Activated CD8-positive, alpha-beta memory T cell treated with anti-CD3 and anti-CD28 coated beads, Interleukin-2, amount 10 ng/mL, durations not matched to agents 7 days and 5 days (primary cell): Measurements from ENCODE around the gene ROBO1. TPM values are rescaled to one million over a fixed set of nuclear protein-coding genes. Genes with fewer than 3 reads are reported as not detected.
"Not testable (repeated sequence)": the region's sequence is repeated elsewhere in the genome, so short reads cannot be mapped to it uniquely, and the experiment has no call there.

ENCODE experiments used
- ATAC-seq: fragments of 150-1000 bp; cut with Tn5 transposase; one replicate; pipeline ENCODE4 v1.10.0; 2021; ENCODE audit warnings: moderate library complexity
- CTCF ChIA-PET: fragments of 350-600 bp; sonication (Branson Sonifier 250); formaldehyde crosslinking; loops from one replicate; lab custom pipeline; 2021; ENCODE audit warnings: antibody characterized with exemption; lab: Charles Lee
- DNase-seq: peaks from one replicate; pipeline ENCODE4 v3.0.0-alpha.2; 2020
- H3K27ac Mint-ChIP-seq: one replicate; pipeline ENCODE4 v1.8.0; 2021; ENCODE audit warnings: mild to moderate bottlenecking, mixed read lengths
- H3K27me3 Mint-ChIP-seq: one replicate; pipeline ENCODE4 v1.8.0; 2021; ENCODE audit warnings: mixed read lengths
- H3K36me3 Mint-ChIP-seq: one replicate; pipeline ENCODE4 v1.8.0; 2021; ENCODE audit warnings: mild to moderate bottlenecking, mixed read lengths
- H3K4me1 Mint-ChIP-seq: one replicate; pipeline ENCODE4 v1.8.0; 2021; ENCODE audit warnings: mixed read lengths
- H3K4me3 Mint-ChIP-seq: one replicate; pipeline ENCODE4 v1.8.0; 2021; ENCODE audit warnings: mild to moderate bottlenecking, moderate library complexity, mixed read lengths
- H3K9me3 Mint-ChIP-seq: one replicate; pipeline ENCODE4 v1.8.0; 2022; ENCODE audit warnings: low read depth, mixed read lengths
- total RNA-seq, 2 experiments: library from RNA; stranded (reverse); gene quantifications; one replicate each; pipeline ENCODE4 v1.2.3, GENCODE V29; 2021

Gene ROBO1
- total RNA-seq, 2 experiments from 2014 or later: 0.32 to 0.87 TPM

- Mint-ChIP-seq H3K4me1 (no peaks in the 10 kb centered on the region), H3K36me3 (no peaks in the 10 kb centered on the region), H3K4me3 (no peak overlapping the region), H3K9me3 (peaks cover 5% of the 10 kb centered on the region), H3K27ac (no peak overlapping the region), H3K27me3 (no peaks in the 10 kb centered on the region)
- CTCF ChIA-PET: no interaction called here
- DNase-seq (no peak), ATAC-seq (no peak)
Measured at GRCh38 chr3:78792733-78793132, 975.1 kb downstream of the ROBO1 start.

- Mint-ChIP-seq H3K36me3 (no peaks in the 10 kb centered on the region), H3K27me3 (no peaks in the 10 kb centered on the region), H3K4me3 (no peak overlapping the region), H3K9me3 (peaks cover 5% of the 10 kb centered on the region), H3K4me1 (no peaks in the 10 kb centered on the region), H3K27ac (no peak overlapping the region)
- no peak for ATAC-seq
- CTCF ChIA-PET: no interaction called here
- DNase-seq: no peak
Measured at GRCh38 chr3:78792212-78792611, 975.6 kb downstream of the ROBO1 start.

GRCh38 chr3:78791753-78792152 lies 976.0 kb downstream of the ROBO1 start:
- no peak overlapping the region for H3K4me3 Mint-ChIP-seq
- no peaks in the 10 kb centered on the region for H3K27me3 Mint-ChIP-seq
- peaks cover 5% of the 10 kb centered on the region for H3K9me3 Mint-ChIP-seq
- H3K27ac Mint-ChIP-seq: no peak overlapping the region
- CTCF ChIA-PET: no interaction called here
- no peaks in the 10 kb centered on the region for H3K4me1 Mint-ChIP-seq
- no peaks in the 10 kb centered on the region for H3K36me3 Mint-ChIP-seq
- no peak for ATAC-seq
- DNase-seq: no peak

- Mint-ChIP-seq H3K9me3 (peaks cover 5% of the 10 kb centered on the region), H3K36me3 (no peaks in the 10 kb centered on the region), H3K4me3 (no peak overlapping the region), H3K27ac (no peak overlapping the region), H3K4me1 (no peaks in the 10 kb centered on the region), H3K27me3 (no peaks in the 10 kb centered on the region)
- ATAC-seq (no peak), DNase-seq (no peak)
- CTCF ChIA-PET: no interaction called here
Measured at GRCh38 chr3:78788839-78789238, 979.0 kb downstream of the ROBO1 start.

- Mint-ChIP-seq H3K4me1 (no peaks in the 10 kb centered on the region), H3K27me3 (no peaks in the 10 kb centered on the region), H3K36me3 (no peaks in the 10 kb centered on the region), H3K27ac (no peak overlapping the region), H3K9me3 (peaks cover 4% of the 10 kb centered on the region), H3K4me3 (no peak overlapping the region)
- ATAC-seq: no peak
- no peak for DNase-seq
- CTCF ChIA-PET: no interaction called here
Measured at GRCh38 chr3:78785004-78785403, 982.8 kb downstream of the ROBO1 start.

- no peak overlapping the region for H3K27ac Mint-ChIP-seq
- H3K36me3 Mint-ChIP-seq: no peaks in the 10 kb centered on the region
- H3K4me1 Mint-ChIP-seq: no peaks in the 10 kb centered on the region
- H3K27me3 Mint-ChIP-seq: no peaks in the 10 kb centered on the region
- DNase-seq (no peak), ATAC-seq (no peak)
- H3K4me3 Mint-ChIP-seq: no peak overlapping the region
- CTCF ChIA-PET: no interaction called here
- peaks cover 4% of the 10 kb centered on the region for H3K9me3 Mint-ChIP-seq
Measured at GRCh38 chr3:78781351-78781750, 986.4 kb downstream of the ROBO1 start.

GRCh38 chr3:78765671-78766485 lies 1001.9 kb downstream of the ROBO1 start:
- H3K9me3 Mint-ChIP-seq: peaks cover 19% of the 10 kb centered on the region
- no peaks in the 10 kb centered on the region for H3K4me1 Mint-ChIP-seq
- H3K27ac Mint-ChIP-seq: no peak overlapping the region
- ATAC-seq: no peak
- CTCF ChIA-PET: no interaction called here
- DNase-seq: no peak
- H3K36me3 Mint-ChIP-seq: no peaks in the 10 kb centered on the region
- H3K4me3 Mint-ChIP-seq: no peak overlapping the region
- H3K27me3 Mint-ChIP-seq: no peaks in the 10 kb centered on the region

- Mint-ChIP-seq H3K4me1 (no peaks in the 10 kb centered on the region), H3K4me3 (no peak overlapping the region), H3K9me3 (peaks cover 12% of the 10 kb centered on the region), H3K27me3 (no peaks in the 10 kb centered on the region), H3K27ac (no peak overlapping the region), H3K36me3 (no peaks in the 10 kb centered on the region)
- CTCF ChIA-PET: no interaction called here
- DNase-seq (no peak), ATAC-seq (no peak)
Measured at GRCh38 chr3:78764634-78765033, 1003.2 kb downstream of the ROBO1 start.

- Mint-ChIP-seq H3K27ac (no peak overlapping the region), H3K9me3 (no peaks in the 10 kb centered on the region), H3K4me3 (no peak overlapping the region), H3K4me1 (no peaks in the 10 kb centered on the region), H3K36me3 (no peaks in the 10 kb centered on the region), H3K27me3 (no peaks in the 10 kb centered on the region)
- CTCF ChIA-PET: no interaction called here
- DNase-seq (no peak), ATAC-seq (no peak)
Measured at GRCh38 chr3:78762121-78762520, 1005.7 kb downstream of the ROBO1 start.

- ATAC-seq (no peak), DNase-seq (no peak)
- CTCF ChIA-PET: no interaction called here
- H3K9me3 Mint-ChIP-seq: peaks cover 3% of the 10 kb centered on the region
- H3K36me3 Mint-ChIP-seq: no peaks in the 10 kb centered on the region
- H3K27ac Mint-ChIP-seq: no peak overlapping the region
- no peaks in the 10 kb centered on the region for H3K27me3 Mint-ChIP-seq
- H3K4me3 Mint-ChIP-seq: no peak overlapping the region
- H3K4me1 Mint-ChIP-seq: no peaks in the 10 kb centered on the region
Measured at GRCh38 chr3:78761126-78761525, 1006.7 kb downstream of the ROBO1 start.

- CTCF ChIA-PET: no interaction called here
- ATAC-seq (no peak), DNase-seq (no peak)
- H3K27me3 Mint-ChIP-seq: no peaks in the 10 kb centered on the region
- no peak overlapping the region for H3K4me3 Mint-ChIP-seq
- H3K27ac Mint-ChIP-seq: no peak overlapping the region
- H3K36me3 Mint-ChIP-seq: no peaks in the 10 kb centered on the region
- peaks cover 3% of the 10 kb centered on the region for H3K9me3 Mint-ChIP-seq
- H3K4me1 Mint-ChIP-seq: no peaks in the 10 kb centered on the region
Measured at GRCh38 chr3:78757731-78758130, 1010.1 kb downstream of the ROBO1 start.

- H3K36me3 Mint-ChIP-seq: no peaks in the 10 kb centered on the region
- no peaks in the 10 kb centered on the region for H3K4me1 Mint-ChIP-seq
- H3K4me3 Mint-ChIP-seq: no peak overlapping the region
- ATAC-seq (no peak), DNase-seq (no peak)
- no peaks in the 10 kb centered on the region for H3K27me3 Mint-ChIP-seq
- H3K9me3 Mint-ChIP-seq: peaks cover 6% of the 10 kb centered on the region
- CTCF ChIA-PET: no interaction called here
- no peak overlapping the region for H3K27ac Mint-ChIP-seq
Measured at GRCh38 chr3:78754066-78754743, 1013.6 kb downstream of the ROBO1 start.

GRCh38 chr3:78751266-78751665 lies 1016.5 kb downstream of the ROBO1 start:
- Mint-ChIP-seq H3K9me3 (peaks cover 2% of the 10 kb centered on the region), H3K27ac (no peak overlapping the region), H3K36me3 (no peaks in the 10 kb centered on the region), H3K27me3 (no peaks in the 10 kb centered on the region), H3K4me1 (no peaks in the 10 kb centered on the region), H3K4me3 (no peak overlapping the region)
- ATAC-seq (no peak), DNase-seq (no peak)
- CTCF ChIA-PET: no interaction called here

- H3K27ac Mint-ChIP-seq, H3K4me3 Mint-ChIP-seq, ATAC-seq, CTCF ChIA-PET, H3K36me3 Mint-ChIP-seq, H3K27me3 Mint-ChIP-seq, H3K4me1 Mint-ChIP-seq, H3K9me3 Mint-ChIP-seq, DNase-seq: not testable (repeated sequence)
Measured at GRCh38 chr3:78750291-78750690, 1017.5 kb downstream of the ROBO1 start.
